ENCODE measurements around the gene CAMK2D. TPM values are rescaled to one million over a fixed set of nuclear protein-coding genes. Genes with fewer than 3 reads are reported as not detected.
"Not testable (repeated sequence)": the region's sequence is repeated elsewhere in the genome, so short reads cannot be mapped to it uniquely, and the experiment has no call there.

Gene CAMK2D
- total RNA-seq, 1 experiment from 2014 or later, result 19.9 TPM

DNA sequence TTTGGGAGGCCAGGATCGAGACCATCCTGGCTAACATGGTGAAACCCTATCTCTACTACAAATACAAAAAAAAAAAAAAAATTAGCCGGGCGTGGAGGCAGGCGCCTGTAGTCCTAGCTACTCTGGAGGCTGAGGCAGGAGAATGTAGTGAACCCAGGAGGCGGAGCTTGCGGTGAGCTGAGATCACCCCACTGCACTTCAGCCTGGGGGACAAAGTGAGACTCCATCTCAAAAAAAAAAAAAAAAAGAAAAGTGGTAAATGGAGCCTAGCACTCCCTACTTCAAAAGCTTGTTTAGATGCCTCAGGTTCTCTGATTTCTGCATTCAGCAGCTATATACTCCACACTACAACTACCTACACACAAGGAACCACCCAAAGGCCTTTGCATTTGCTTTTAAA lies 56.4 kb downstream of the CAMK2D start:
- not testable (repeated sequence) for DNase-seq, H3K36me3 ChIP-seq, H3K4me3 ChIP-seq, H3K27me3 ChIP-seq, H3K9me3 ChIP-seq

DNA sequence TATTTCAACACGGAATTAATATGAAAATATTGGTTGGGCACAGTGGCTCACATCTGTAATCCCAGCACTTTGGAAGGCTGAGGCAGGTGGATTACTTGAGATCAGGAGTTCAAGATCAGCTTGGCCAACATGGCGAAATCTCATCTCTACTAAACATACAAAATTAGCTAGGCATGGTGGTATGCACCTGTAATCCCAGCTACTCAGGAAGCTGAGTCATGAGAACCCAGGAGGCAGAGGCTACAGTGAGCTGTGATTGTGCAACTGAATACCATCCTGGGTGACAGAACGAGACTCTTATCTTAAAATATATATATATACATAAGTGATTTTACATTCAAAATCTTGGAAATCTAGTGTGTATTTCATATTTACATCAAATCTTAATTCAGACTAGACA lies 58.9 kb downstream of the CAMK2D start:
- DNase-seq, result peak; percentile 38
- not testable (repeated sequence) for H3K27me3 ChIP-seq, H3K36me3 ChIP-seq, H3K4me3 ChIP-seq, H3K9me3 ChIP-seq

DNA sequence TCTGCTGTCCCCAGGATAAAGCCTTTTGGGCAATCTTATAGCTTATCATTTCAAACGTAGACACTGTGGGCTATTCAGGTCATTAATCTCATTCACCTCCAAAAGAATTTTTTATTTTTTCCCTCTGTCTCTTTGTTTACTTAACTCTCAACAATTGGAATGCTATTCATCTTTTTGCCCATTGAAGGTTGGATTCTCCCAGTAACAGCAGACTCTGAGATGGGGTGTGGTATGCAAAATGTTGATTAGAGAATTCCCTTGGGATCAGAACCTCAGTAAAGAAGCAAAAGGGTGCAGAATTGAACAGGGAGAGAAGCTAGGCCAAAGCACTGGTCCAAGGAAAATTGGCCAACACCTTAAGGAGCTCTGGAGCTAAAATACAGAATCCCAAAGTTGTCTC lies 60.4 kb downstream of the CAMK2D start:
- no peaks in the 10 kb centered on the region for H3K9me3 ChIP-seq
- H3K27me3 ChIP-seq, result no peaks in the 10 kb centered on the region
- no peak overlapping the region for H3K4me3 ChIP-seq
- H3K36me3 ChIP-seq, result no peaks in the 10 kb centered on the region
- no peak for DNase-seq

DNA sequence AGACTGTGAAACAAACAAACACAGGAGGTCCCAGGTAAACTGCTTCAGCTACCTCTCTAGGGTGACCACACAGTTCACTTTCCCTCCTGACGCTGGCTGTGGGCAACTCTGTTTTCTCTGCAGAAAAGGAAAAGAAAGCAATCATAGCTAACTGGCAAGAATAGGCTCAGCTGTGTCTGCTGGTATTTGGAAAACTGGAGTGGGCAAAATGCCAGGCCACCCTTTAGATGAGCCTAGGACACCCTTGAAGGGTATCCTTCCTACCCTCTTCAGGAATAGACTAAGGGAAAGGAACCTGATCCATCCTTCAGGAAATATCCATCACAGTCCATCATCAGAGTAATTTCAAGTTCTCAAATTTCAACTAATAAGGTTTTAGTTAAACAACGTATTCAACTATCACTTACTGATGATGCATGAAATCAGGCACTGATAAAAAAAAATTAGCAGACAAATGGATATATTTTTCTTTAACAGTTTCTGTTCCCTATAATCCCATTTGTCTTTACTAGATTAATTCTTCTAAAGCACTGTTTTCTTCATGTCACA lies 60.9 kb downstream of the CAMK2D start:
- Histone ChIP-seq H3K36me3 (no peaks in the 10 kb centered on the region), H3K4me3 (no peak overlapping the region), H3K9me3 (no peaks in the 10 kb centered on the region), H3K27me3 (no peaks in the 10 kb centered on the region)
- no peak for DNase-seq

DNA sequence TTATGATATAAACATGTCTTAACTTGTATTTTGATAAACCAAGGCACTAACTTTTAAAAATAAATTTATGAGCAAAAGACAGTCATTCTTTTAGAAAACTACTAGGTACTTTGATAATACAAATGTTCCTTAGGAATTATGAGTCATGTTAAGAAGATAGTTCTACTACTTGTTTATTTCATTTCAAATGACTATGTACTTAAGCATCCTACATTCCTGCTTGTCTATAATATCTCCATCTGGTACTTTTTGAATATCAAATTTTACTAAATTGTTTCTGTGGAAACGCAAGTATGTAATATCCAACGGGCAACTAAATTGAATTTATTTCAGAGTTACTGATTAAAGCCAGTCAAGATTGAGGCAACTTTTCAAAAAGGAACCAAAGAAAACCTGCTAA lies 61.8 kb downstream of the CAMK2D start:
- H3K27me3 ChIP-seq, result no peaks in the 10 kb centered on the region
- H3K9me3 ChIP-seq, result no peaks in the 10 kb centered on the region
- no peaks in the 10 kb centered on the region for H3K36me3 ChIP-seq
- no peak overlapping the region for H3K4me3 ChIP-seq
- no peak for DNase-seq

DNA sequence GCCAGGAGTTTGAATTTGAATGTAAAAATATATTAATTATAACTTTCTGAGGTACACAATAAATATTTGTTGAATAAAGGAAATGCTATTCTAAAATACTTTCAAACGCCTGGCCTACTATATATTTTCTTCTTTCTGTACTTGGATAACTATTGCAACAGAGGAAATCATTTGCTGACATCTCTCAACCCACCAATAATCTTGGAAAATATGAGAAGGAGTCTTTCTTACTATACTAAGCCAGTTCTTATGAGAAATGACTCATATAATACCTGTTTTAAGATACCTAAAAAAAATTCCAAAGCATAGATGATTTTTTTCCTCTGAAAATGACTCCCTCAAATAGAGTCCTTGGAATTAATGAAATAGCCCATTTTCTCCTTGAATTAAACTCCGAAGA lies 64.1 kb downstream of the CAMK2D start:
- Histone ChIP-seq H3K9me3 (no peaks in the 10 kb centered on the region), H3K4me3 (no peak overlapping the region), H3K36me3 (no peaks in the 10 kb centered on the region), H3K27me3 (no peaks in the 10 kb centered on the region)
- no peak for DNase-seq

DNA sequence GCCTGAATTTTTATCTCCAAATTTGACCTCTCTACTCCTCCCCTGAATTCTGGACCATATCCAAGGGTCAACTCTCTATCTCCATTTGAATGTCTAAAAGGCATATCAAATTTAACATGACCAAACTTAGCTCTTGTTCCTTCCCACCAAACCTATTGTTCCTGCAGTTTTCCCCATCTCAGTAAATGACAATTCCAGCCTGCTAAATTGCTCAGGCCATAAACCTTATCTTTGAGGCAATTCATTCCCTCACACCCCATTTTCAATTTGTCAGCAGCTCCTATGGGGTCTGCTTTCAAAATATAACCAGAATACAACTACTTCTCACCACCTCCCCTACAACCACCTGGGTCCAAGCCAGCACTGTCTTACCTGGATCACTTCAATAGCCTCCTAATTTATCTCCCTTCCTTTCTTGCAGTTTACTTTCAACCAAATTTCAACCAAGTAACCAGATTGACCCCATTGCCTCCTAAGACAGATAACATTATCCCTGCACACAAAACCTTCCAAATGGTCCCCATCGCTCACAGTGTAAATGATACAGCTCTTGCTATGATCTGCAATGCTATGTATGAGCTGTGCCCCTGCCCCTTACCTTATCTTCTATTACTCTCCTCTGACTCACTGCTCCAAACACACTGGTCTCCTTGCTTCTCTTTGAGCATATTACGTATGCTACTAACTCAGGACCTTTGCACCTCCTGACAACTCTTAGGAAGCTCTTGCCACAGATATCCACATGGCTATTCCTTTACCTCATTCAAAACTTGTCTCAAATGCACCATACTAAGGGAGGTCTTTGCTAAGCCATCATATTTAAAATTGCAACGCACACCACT lies 66.0 kb downstream of the CAMK2D start:
- no peak overlapping the region for H3K4me3 ChIP-seq
- DNase-seq, result no peak
- no peaks in the 10 kb centered on the region for H3K27me3 ChIP-seq
- no peaks in the 10 kb centered on the region for H3K9me3 ChIP-seq
- H3K36me3 ChIP-seq, result no peaks in the 10 kb centered on the region

DNA sequence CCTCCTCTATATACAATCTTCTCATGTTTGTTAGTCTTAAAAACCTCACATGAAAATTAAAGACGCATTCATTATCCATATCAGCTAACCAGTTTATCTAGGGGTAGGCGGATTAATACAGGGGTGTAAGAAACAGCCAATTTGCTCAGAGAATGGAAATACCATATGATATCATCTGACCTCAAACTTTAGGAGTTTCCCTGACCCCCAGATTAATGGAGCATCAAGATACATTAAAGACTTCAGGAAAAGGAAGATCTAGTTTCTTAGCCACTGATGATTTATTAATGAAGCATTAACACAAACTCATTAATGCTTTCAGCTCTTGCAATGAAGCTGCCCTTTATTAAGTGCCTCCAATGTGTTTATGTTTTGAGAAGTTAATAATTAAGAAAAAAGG lies 67.5 kb downstream of the CAMK2D start:
- no peak for DNase-seq
- no peaks in the 10 kb centered on the region for H3K27me3 ChIP-seq
- H3K36me3 ChIP-seq, result no peaks in the 10 kb centered on the region
- no peaks in the 10 kb centered on the region for H3K9me3 ChIP-seq
- H3K4me3 ChIP-seq, result no peak overlapping the region

DNA sequence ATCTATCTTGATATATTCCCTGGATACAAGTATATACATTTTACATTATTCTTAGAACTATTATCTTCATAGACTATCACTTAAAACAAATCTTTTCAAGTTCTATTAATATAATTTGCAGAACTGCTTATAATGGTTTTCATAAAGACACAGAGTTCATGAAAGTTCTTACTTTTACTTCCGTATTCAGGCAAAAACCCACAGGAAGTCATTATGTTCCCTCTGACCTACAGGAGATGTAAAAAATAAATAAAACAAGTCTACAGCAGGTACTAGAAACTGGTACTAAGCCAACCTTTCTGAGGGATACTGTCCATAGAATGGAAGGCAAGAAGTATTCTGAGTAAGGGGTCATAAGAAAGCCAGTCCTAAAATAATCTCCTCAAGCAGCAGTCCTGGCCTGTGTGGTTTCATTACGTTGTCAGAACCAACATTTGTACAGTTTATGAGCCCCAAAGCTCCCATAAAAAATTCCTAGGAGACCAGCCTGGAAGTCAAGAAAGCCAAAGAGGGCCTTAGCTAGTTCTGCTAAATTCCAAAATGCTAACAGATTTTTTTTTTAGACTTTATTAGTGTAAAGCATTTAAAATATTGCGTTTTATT lies 68.6 kb downstream of the CAMK2D start:
- Histone ChIP-seq H3K27me3 (no peaks in the 10 kb centered on the region), H3K4me3 (no peak overlapping the region), H3K36me3 (no peaks in the 10 kb centered on the region), H3K9me3 (no peaks in the 10 kb centered on the region)
- DNase-seq, result no peak

DNA sequence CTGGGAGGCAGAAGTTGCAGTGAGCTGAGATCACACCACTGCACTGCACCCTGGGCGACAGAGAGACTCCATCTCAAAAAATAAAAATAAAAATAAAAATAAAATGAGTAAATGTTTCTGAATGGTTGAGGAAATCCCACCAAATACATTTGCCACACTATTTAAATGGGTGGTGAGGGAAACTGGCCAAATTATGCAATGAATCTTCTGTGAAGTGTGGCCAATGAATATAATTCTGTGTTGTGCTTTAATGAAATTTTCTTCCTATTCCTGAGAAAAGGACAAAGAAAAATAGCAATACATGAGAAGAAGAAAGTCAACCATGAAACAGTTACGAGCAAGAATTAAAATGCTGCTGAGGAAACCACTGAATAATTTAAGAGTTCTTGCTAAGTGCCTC lies 69.9 kb downstream of the CAMK2D start:
- Histone ChIP-seq H3K9me3 (no peaks in the 10 kb centered on the region), H3K4me3 (no peak overlapping the region), H3K36me3 (no peaks in the 10 kb centered on the region), H3K27me3 (no peaks in the 10 kb centered on the region)
- DNase-seq, result no peak

DNA sequence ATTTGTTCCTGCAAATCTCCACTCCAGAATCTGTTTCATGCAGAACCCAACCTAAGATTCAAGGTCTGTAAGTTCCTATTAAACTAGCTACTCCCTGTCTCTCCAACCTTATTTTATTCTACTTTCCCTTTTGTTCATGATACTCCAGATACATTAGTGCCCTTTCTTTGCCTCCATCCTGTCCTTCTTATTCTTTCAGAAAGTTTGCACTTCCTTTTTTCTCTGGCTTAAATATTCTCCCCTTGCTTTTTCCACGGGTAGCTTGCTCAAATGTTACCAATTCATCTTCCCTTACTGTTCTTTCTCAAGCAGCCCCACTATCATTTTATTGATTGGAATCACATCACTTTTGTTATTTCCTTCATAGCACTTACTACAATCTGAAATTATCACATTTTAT lies 72.1 kb downstream of the CAMK2D start:
- Histone ChIP-seq H3K36me3 (no peaks in the 10 kb centered on the region), H3K27me3 (no peaks in the 10 kb centered on the region), H3K9me3 (no peaks in the 10 kb centered on the region), H3K4me3 (no peak overlapping the region)
- DNase-seq, result no peak

DNA sequence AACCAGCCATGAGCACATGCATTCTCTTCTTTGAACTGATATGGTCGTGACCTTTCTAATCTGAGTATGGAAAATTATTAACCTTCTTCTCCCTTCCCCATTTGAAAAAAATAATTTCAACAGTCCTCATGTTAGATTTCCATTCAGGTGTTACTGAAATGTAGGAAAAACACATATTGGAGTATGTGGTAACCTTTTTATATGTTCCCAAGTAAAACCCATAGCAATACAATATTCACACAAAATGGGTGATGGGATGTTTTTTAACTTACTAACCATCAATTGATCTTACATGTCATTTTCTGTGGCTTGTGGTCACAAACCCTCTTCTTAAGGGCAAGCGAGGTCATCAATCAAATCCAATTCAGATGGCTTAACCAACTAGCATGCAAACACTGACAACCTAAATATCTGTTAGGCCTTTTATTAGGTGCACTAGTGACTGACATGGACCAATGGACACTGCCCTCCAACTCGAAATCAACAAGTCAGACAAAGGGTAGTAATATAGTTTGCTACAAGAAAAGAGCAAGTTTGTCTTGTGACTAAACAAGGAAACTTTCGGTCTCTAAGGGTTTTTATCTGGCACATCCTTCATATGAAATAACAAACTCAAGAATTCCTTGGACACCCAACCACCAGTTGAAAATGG lies 74.3 kb downstream of the CAMK2D start:
- H3K36me3 ChIP-seq, result no peaks in the 10 kb centered on the region
- H3K9me3 ChIP-seq, result no peaks in the 10 kb centered on the region
- no peak overlapping the region for H3K4me3 ChIP-seq
- no peaks in the 10 kb centered on the region for H3K27me3 ChIP-seq
- no peak for DNase-seq

DNA sequence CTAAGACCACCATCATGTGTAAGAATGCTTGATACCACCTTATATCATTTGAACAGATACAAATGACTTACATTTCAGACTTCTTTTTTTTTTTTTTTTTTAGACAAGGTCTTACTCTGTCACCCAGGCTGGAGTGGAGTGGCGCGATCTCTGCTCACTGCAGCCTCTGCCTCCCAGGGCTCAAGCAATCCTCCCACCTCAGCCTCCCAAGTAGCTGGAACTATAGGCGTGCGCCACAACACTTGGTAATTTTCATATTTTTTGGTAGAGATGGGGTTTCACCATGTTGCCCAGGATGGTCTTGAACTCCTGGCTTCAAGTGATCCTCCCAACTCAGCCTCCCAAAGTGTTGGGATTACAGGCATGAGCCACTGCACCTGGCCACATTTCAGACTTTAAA lies 76.4 kb downstream of the CAMK2D start:
- H3K36me3 ChIP-seq, DNase-seq, H3K4me3 ChIP-seq, H3K27me3 ChIP-seq, H3K9me3 ChIP-seq: not testable (repeated sequence)

DNA sequence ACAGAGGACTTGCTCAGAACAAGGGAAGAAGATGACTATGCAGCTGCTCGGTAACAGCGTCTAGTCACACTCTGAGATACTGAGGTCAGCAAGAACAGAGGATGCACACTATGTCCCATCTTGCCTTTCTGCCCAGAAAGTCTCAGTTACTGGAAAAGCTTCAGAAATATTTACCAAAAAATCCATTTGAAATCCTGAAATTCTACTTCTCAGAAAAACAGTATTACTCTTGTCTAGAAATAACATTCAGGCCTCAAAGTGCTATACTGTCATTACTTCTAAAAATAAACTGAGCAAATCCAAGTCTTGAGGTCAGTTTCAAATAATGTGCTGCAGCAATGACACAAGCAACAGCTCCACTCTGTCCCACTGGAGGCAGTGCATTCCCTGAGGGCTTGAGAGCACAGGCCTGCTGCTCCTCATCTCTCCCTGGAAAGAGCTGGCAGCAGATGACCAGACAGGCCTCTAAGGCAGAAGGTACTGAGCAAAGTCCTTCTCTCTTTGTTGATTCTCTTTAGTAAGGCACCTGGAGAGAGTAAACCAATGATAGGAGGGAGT lies 76.9 kb downstream of the CAMK2D start:
- Histone ChIP-seq H3K4me3 (no peak overlapping the region), H3K36me3 (no peaks in the 10 kb centered on the region), H3K9me3 (no peaks in the 10 kb centered on the region), H3K27me3 (no peaks in the 10 kb centered on the region)
- peak; percentile 60 for DNase-seq

DNA sequence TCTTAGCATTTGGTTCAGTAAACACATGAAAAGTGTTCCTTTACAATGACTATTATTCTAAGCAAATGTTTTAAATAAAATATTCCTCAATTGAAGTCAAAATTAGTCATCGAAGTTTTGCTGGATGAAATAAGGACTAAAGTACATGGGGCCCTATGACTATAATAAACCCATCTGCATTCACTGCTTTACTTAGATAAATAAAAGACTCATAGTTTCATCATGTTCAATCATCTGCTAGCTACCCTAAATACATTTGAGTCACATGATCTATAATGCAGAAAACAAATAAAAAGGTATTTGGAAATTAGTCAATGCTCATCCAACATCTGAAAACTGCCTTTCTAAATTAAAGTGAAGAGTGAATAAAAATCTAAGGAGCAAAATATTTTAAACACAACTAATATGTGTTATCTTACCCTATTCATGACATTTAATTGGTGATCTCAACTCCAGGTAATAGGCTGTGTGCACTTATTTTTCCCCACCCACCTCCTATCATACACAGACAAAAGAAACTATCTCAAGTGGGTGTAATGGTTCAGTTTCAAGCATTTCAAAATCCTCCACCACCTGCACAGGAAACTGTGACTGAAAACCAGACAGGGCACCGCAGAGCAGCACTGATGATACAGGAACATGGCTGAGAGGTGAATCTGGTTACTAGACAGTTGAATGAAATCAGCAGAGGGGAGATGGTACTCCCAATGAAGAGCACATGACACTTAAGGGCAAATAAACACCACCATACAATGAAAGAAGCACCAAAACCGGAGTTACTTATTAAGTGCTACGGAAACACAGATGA lies 78.6 kb downstream of the CAMK2D start:
- no peak overlapping the region for H3K4me3 ChIP-seq
- no peak for DNase-seq
- no peaks in the 10 kb centered on the region for H3K27me3 ChIP-seq
- 0 out of 2 replicates have a peak, but pooled peaks cover under 1% of the 10 kb centered on the region for H3K9me3 ChIP-seq
- peaks cover 2% of the 10 kb centered on the region; the same call in 1 of the 2 replicates for H3K36me3 ChIP-seq

DNA sequence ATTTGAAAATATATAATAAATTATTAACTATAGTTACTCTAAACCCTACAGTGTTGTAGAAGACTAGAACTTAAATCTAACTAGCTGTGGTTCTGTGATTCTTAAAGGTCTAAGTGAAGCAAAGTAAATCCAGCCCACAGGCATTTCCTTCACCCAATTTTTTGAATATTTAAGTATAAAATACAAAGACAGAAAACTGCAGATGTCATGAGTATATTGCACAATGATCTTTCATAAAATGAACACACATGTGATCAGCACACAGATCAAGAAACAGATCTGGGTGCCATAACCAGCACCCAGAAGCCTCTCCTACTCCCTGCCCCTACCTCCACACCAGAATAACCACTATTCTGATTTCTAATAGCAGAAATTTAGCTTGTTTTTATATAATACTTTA lies 82.9 kb downstream of the CAMK2D start:
- Histone ChIP-seq H3K27me3 (no peaks in the 10 kb centered on the region), H3K4me3 (no peak overlapping the region), H3K9me3 (0 out of 2 replicates have a peak, but pooled peaks cover 1% of the 10 kb centered on the region), H3K36me3 (peaks cover 8% of the 10 kb centered on the region; the same call in 1 of the 2 replicates)
- DNase-seq, result no peak
